Neural cell (in vitro differentiated cells): ENCODE measurements around the gene LAMTOR3. TPM values are rescaled to one million over a fixed set of nuclear protein-coding genes. Genes with fewer than 3 reads are reported as not detected.

Experiments
- H2AFZ ChIP-seq: fragments of 200-600, 300-800 bp; sonication (generic), shearing (Covaris generic); 2 replicates; pipeline ENCODE4 v1.6.0; 2014; ENCODE audit warnings: low read depth, mild to moderate bottlenecking, antibody characterized with exemption, low read length, moderate library complexity
- H3F3A ChIP-seq: fragments of 200-600 bp; shearing (Covaris generic); 2 replicates; pipeline ENCODE4 v1.6.1; 2016; ENCODE audit warnings: mild to moderate bottlenecking, moderate library complexity, mixed read lengths, antibody characterized with exemption, low read length; ENCODE audit not compliant: insufficient read depth, poor library complexity, severe bottlenecking
- H3K27ac ChIP-seq: fragments of 200-600, 300-800 bp; sonication (generic), shearing (Covaris generic); 2 replicates; pipeline ENCODE4 v1.5.1; 2014; ENCODE audit warnings: mild to moderate bottlenecking, low read length, moderate library complexity
- H3K27me3 ChIP-seq: fragments of 300-800, 200-600 bp; sonication (generic), shearing (Covaris generic); 2 replicates; pipeline ENCODE4 v1.6.0; 2014; ENCODE audit warnings: mild to moderate bottlenecking, low read depth, low read length, moderate library complexity; ENCODE audit not compliant: insufficient read depth
- H3K36me3 ChIP-seq: fragments of 300-800, 200-600 bp; sonication (generic), shearing (Covaris generic); 2 replicates; pipeline ENCODE4 v1.5.1; 2014; ENCODE audit warnings: mild to moderate bottlenecking, antibody characterized with exemption, low read length, moderate library complexity; ENCODE audit not compliant: insufficient read depth
- H3K4me2 ChIP-seq: fragments of 300-800, 200-600 bp; sonication (generic), shearing (Covaris generic); 2 replicates; pipeline ENCODE4 v1.6.0; 2014; ENCODE audit warnings: mild to moderate bottlenecking, low read length
- H3K4me3 ChIP-seq: fragments of 300-800, 200-600 bp; sonication (generic), shearing (Covaris generic); 2 replicates; pipeline ENCODE4 v1.5.1; 2014; ENCODE audit warnings: mild to moderate bottlenecking, low read length, moderate library complexity
- H3K79me2 ChIP-seq: fragments of 200-600 bp; shearing (Covaris generic); replicated peaks from 2 replicates; pipeline ENCODE4 v1.6.0; 2014; ENCODE audit warnings: mild to moderate bottlenecking, low read length, moderate library complexity; ENCODE audit not compliant: insufficient read depth
- H3K9ac ChIP-seq: fragments of 300-800, 200-600 bp; sonication (generic), shearing (Covaris generic); 2 replicates; pipeline ENCODE4 v1.6.1; 2016; ENCODE audit warnings: mild to moderate bottlenecking, low read length, mixed read lengths
- H3K9me2 ChIP-seq: fragments of 200-600 bp; shearing (Covaris generic); 2 replicates; pipeline ENCODE4 v1.6.1; 2016; ENCODE audit warnings: mild to moderate bottlenecking, low read length, mixed read lengths; ENCODE audit not compliant: insufficient read depth
- H3K9me3 ChIP-seq: fragments of 200-600, 300-800 bp; sonication (generic), shearing (Covaris generic); 2 replicates; pipeline ENCODE4 v1.6.1; 2016; ENCODE audit warnings: mild to moderate bottlenecking, mixed run types, low read length, moderate library complexity, mixed read lengths
- H4K20me1 ChIP-seq: fragments of 200-600 bp; shearing (Covaris generic); 2 replicates; pipeline ENCODE4 v1.6.1; 2016; ENCODE audit warnings: mild to moderate bottlenecking, mixed run types; ENCODE audit not compliant: insufficient read depth
- REST ChIP-seq: IDR thresholded peaks from 2 replicates; pipeline ENCODE4 v1.6.1; 2012; ENCODE audit warnings: borderline replicate concordance
- polyA plus RNA-seq: library from polyadenylated mRNA; depleted of rRNA; stranded (reverse); fragments of >200 nt; gene quantifications from 2 replicates; pipeline ENCODE4 v1.2.3, GENCODE V29; 2014

LAMTOR3 gene
- polyA plus RNA-seq, 1 donor from 2014 or later = 203 TPM

- H2AFZ ChIP-seq = no peak overlapping the region
- no peaks in the 10 kb centered on the region for H3K9me2 ChIP-seq
- no peak overlapping the region for H3K4me2 ChIP-seq
- H3F3A ChIP-seq = no peaks in the 10 kb centered on the region
- no peak overlapping the region for H3K4me3 ChIP-seq
- H3K27me3 ChIP-seq = no peaks in the 10 kb centered on the region
- no peak for TF ChIP-seq REST
- H3K27ac ChIP-seq = no peak overlapping the region
- H3K79me2 ChIP-seq = no peaks in the 10 kb centered on the region
- no peak overlapping the region for H3K9ac ChIP-seq
- no peaks in the 10 kb centered on the region for H4K20me1 ChIP-seq
- no peaks in the 10 kb centered on the region for H3K9me3 ChIP-seq
- H3K36me3 ChIP-seq = no peaks in the 10 kb centered on the region
These were observed 65.8 kb downstream of the LAMTOR3 start for GRCh38 chr4:99828477-99828876.

Other genes with a start within 250 kb of the LAMTOR3 start
- gene C4orf54, start 236.6 kb downstream of the LAMTOR3 start, polyA plus RNA-seq = 0.08 TPM in 1 of 2 replicates, not detected in the other
- gene DAPP1, start 77.6 kb downstream of the LAMTOR3 start, polyA plus RNA-seq = not detected in 2 replicates
- gene DNAJB14, start 52.2 kb upstream of the LAMTOR3 start, polyA plus RNA-seq = 39.6 and 41.3 TPM in 2 replicates
- 519 and 571 TPM in 2 replicates for gene H2AZ1, start 55.8 kb upstream of the LAMTOR3 start, polyA plus RNA-seq